Suprapubic skin (tissue), 4 donors: Measurements from ENCODE around the gene CERS6.

Source experiments
- EP300 ChIP-seq: sonication (generic); formaldehyde crosslinking; IDR thresholded peaks from one replicate; pipeline ENCODE4 v1.6.1; 2017; ENCODE audit warnings: antibody characterized with exemption
- POLR2A ChIP-seq, 2 donors: fragments of 450-650 bp; IDR thresholded peaks; one replicate each; pipeline ENCODE4 v1.6.1; 2017; ENCODE audit warnings: antibody characterized with exemption in 2 of 2, mild to moderate bottlenecking in 2 of 2, moderate library complexity in 2 of 2
- POLR2AphosphoS5 ChIP-seq, 3 donors: sonication (generic); formaldehyde crosslinking; IDR thresholded peaks; one replicate each; pipeline ENCODE4 v1.6.1; 2017; ENCODE audit warnings: antibody characterized with exemption in 3 of 3
- TF ChIP-seq, protein P1 (sequence below), 2 donors: fragments of 200-600 bp in 1 of 2; fragments of 450-650 bp in 1 of 2; sonication (generic) in 1 of 2; IDR thresholded peaks; one replicate each; pipeline ENCODE4 v1.5.1; 2016 to 2019; ENCODE audit warnings: antibody characterized with exemption in 2 of 2, mild to moderate bottlenecking in 1 of 2, moderate library complexity in 1 of 2

DNA sequence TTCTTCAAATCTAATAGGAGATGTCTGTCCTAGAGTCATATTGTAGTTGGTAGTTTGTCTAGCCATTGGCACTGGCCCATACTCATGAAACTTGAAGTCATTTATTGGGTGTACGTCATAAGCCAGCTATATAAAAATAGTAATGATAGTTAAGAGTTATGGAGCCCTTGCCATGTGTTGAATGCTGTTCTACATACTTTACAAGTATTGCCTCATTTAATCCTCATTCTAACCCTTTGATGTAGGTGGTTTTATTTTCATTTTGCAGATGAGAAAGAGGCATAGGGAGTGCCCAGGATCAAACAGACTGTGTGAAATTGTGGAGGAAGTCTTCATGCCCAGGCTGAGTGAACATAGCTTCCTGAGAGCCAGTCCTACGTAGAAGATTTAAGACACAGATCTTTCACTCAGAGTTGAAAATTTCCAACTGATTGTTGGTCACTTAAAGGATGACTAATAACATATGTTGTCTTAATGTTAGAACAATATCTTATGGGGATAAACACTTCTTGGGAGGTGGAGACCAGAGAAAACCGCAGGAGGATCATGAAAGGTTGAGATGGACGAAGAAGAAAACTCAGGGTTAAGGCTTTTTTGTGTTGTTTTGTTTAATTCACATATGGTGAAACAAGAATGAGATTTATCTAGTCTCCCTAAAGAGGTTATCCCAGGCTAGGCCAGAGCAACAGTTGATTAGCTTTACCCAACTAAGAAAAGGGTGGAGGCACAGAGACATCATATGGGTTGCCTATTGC is 156.0 kb downstream of the CERS6 start:
- TF ChIP-seq, protein P1, sequence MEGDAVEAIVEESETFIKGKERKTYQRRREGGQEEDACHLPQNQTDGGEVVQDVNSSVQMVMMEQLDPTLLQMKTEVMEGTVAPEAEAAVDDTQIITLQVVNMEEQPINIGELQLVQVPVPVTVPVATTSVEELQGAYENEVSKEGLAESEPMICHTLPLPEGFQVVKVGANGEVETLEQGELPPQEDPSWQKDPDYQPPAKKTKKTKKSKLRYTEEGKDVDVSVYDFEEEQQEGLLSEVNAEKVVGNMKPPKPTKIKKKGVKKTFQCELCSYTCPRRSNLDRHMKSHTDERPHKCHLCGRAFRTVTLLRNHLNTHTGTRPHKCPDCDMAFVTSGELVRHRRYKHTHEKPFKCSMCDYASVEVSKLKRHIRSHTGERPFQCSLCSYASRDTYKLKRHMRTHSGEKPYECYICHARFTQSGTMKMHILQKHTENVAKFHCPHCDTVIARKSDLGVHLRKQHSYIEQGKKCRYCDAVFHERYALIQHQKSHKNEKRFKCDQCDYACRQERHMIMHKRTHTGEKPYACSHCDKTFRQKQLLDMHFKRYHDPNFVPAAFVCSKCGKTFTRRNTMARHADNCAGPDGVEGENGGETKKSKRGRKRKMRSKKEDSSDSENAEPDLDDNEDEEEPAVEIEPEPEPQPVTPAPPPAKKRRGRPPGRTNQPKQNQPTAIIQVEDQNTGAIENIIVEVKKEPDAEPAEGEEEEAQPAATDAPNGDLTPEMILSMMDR (IDR thresholded peaks at IDR 0.05) = no peak
- TF ChIP-seq POLR2A (IDR thresholded peaks at IDR 0.05) (no peak), EP300 (no peak), POLR2AphosphoS5 (IDR thresholded peaks at IDR 0.05) (no peak)
